Muscle layer of duodenum (tissue), 2 donors: ENCODE measurements around the gene PPM1H.
"Not testable (repeated sequence)": the region's sequence is repeated elsewhere in the genome, so short reads cannot be mapped to it uniquely, and the experiment has no call there.

Experiments used
- H3K27ac ChIP-seq: one replicate; pipeline ENCODE4 v1.7.0; 2013; ENCODE audit warnings: mild to moderate bottlenecking, low read length
- H3K27me3 ChIP-seq: one replicate; pipeline ENCODE4 v1.7.0; 2013; ENCODE audit warnings: low read depth, mild to moderate bottlenecking, control low read depth, low read length
- H3K36me3 ChIP-seq, 2 donors: one replicate each; pipeline ENCODE4 v1.7.0; 2013; ENCODE audit warnings: low read length in 2 of 2, control low read depth in 1 of 2, mild to moderate bottlenecking in 1 of 2; ENCODE audit not compliant: insufficient read depth in 2 of 2, control insufficient read depth in 1 of 2
- H3K4me1 ChIP-seq, 2 donors: one replicate each; pipeline ENCODE4 v1.7.0; 2013; ENCODE audit warnings: low read length in 2 of 2, mild to moderate bottlenecking in 2 of 2, control low read depth in 1 of 2, moderate library complexity in 1 of 2; ENCODE audit not compliant: insufficient read depth in 2 of 2, control insufficient read depth in 1 of 2
- H3K4me3 ChIP-seq, 2 donors: one replicate each; pipeline ENCODE4 v1.7.0; 2013; ENCODE audit warnings: low read length in 2 of 2, low read depth in 1 of 2, mild to moderate bottlenecking in 1 of 2
- H3K9me3 ChIP-seq, 2 donors: one replicate each; pipeline ENCODE4 v1.7.0; 2013; ENCODE audit warnings: low read length in 2 of 2, control low read depth in 1 of 2, mild to moderate bottlenecking in 1 of 2; ENCODE audit not compliant: control insufficient read depth in 1 of 2
- donor health status: healthy.

PPM1H gene

DNA sequence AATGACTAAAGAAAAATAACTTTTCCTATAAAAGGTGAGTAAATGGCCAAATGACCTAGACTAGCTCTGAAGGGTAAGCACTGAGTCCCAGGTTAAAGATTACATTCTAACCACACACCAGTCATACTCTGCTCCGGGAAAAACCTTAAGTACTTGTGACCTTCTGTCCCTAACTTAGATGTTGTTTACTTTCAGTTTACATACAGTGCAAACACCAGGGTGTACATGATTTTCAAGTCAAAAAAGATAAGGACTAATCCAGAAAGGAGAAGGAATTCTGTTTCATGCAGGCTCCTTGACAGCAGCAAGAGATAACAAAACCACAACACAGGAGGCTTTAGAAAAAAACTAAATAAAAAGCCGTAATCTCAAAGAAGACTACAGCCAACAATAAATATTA lies 174.2 kb downstream of the PPM1H start:
- Histone ChIP-seq H3K4me3 (no peak overlapping the region), H3K27me3 (no peaks in the 10 kb centered on the region), H3K36me3 (no peaks in the 10 kb centered on the region), H3K9me3 (no peaks in the 10 kb centered on the region), H3K4me1 (peaks cover 0 to 5% of the 10 kb centered on the region in 2 donors), H3K27ac (no peak overlapping the region)

DNA sequence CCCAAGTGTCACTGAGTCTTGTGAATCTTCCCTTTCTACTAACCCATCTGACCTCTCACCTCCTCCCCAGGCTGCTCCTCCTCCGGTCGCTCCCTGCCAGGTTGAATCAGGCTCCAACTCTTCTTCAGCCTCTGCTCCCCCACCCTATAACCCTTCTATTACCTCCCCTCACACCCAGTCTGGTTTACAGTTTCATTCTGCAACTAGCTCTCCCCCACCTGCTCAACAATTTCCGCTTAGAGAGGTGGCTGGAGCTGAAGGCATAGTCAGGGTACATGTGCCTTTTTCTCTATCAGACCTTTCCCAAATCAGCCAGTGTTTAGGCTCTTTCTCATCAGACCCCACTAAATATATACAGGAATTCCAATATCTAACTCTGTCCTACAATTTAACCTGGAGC lies 174.6 kb downstream of the PPM1H start:
- not testable (repeated sequence) for H3K9me3 ChIP-seq, H3K4me1 ChIP-seq, H3K27me3 ChIP-seq, H3K27ac ChIP-seq, H3K4me3 ChIP-seq, H3K36me3 ChIP-seq

DNA sequence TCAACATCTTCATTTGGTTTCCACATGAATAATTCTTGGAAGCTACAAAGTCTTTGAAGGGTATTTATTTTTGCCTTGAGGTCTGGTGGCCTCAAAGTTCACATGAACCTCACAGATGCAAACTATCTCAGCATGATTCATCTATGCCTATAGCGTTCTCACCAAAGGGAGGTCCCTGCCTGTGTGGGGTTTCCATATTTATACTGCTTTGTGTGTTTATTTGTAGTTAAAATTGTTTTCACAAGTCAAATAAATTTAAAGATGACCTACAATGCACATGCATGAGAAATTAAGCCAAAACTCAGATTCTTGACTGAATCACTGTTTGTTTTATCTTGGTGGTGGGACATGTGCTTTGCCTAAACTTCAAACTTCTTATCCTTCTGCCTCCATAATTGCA lies 176.7 kb downstream of the PPM1H start:
- H3K27me3 ChIP-seq, result no peaks in the 10 kb centered on the region

DNA sequence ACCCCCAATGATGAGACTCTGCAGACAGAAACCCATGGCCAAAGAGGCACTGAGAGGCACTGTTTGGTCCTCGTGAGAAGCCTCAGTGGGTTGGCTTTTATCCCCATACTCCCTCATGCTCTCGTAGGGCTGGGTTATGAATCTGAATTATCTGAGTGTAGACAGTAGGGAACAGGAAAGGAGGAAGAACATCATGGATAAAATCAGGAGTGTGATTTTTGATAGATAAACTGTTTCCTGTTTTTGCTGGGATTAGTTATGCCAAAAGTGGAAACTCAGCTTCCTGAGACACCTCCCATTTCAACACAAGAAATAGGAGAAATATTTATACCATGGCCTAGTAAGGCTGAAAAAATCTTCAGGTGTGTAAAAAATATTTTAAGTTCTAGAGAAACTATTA lies 177.9 kb downstream of the PPM1H start:
- Histone ChIP-seq H3K4me3 (no peak overlapping the region), H3K27ac (no peak overlapping the region), H3K4me1 (no peaks in the 10 kb centered on the region), H3K9me3 (no peaks in the 10 kb centered on the region), H3K36me3 (no peaks in the 10 kb centered on the region), H3K27me3 (no peaks in the 10 kb centered on the region)

More for the DNA sequence above, 176.7 kb downstream of the PPM1H start:
- H3K4me1 ChIP-seq, result no peaks in the 10 kb centered on the region
- H3K9me3 ChIP-seq, result no peaks in the 10 kb centered on the region
- no peak overlapping the region for H3K27ac ChIP-seq
- no peak overlapping the region for H3K4me3 ChIP-seq
- H3K36me3 ChIP-seq, result no peaks in the 10 kb centered on the region

DNA sequence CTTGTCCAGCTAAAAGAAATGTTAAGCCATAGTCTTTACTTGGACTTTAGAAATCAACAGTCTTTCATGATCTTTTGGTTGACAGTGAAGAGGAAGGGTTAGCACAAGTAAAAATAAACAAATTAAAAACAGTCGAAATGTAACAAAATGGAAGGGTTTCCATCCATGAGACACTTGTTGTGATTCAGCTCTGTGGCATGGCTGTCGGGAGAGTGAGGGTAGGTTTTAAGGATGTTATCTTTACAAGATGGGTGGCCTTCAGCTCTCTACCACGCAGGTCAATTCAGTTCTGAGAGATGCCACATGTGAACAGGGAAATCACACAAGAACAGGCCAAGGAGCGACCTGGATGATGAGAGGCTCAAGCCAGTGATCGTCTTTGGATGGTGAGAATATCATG lies 180.2 kb downstream of the PPM1H start:
- Histone ChIP-seq H3K36me3 (no peaks in the 10 kb centered on the region), H3K9me3 (no peaks in the 10 kb centered on the region), H3K27ac (no peak overlapping the region), H3K4me3 (no peak overlapping the region), H3K4me1 (no peaks in the 10 kb centered on the region), H3K27me3 (no peaks in the 10 kb centered on the region)

DNA sequence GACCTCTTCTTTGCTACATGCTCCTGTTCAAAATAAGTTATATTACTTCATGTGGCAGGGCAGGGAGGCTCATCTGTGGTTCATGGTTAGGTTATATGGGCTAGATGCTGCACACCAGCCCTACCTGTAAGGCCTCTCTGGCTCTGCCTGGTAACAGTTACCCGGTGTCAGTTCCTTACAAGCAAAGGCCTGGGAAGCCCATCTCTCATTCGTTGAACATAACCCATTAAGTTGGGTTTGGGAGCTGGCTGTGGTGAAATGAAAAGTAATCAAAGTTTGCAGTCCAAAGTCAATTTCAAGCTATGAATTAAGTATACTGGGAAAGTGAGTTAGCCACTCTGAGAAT lies 183.2 kb downstream of the PPM1H start:
- Histone ChIP-seq H3K4me1 (no peaks in the 10 kb centered on the region), H3K27ac (no peak overlapping the region), H3K4me3 (no peak overlapping the region), H3K27me3 (no peaks in the 10 kb centered on the region), H3K9me3 (no peaks in the 10 kb centered on the region), H3K36me3 (no peaks in the 10 kb centered on the region)

DNA sequence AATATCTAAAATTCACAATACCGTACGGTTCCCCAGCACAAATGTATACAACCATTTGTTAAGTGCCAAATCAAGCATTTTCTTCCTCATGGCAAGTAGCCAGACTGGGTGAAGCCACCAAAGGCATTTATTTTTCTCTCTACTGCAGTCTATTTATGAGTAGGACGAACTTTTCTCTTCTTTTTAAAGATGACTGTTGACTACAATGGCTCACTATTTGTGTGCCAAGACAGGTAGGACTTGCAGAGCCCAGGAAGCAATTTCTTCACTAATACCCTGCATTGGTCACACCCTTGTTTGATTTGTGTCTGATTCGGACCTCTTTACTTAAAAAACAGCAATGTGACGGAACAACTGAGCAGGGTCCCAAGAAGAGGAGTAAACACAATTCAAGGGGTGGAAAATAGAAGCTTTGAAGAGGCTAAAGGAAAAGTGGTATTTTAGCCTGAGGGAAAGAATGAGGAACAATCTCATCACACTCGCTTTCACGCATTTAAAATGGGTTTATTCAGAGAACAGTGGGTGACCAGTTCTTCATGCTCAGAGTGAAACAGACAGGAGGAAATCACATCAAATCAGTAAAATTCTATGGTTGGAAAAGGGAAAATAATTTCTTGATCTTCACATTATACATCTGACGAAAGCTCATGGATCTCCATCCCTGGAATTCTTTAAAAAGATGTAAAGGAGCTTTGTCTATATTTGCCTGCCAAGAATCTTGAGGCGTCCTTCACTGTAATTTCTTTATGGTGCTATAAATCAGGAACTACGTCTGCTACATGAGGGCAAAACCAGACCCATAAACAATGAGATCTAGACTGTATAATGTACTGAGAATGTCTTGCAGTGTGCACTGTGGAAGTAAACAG lies 183.8 kb downstream of the PPM1H start:
- H3K27ac ChIP-seq, result no peak overlapping the region
- H3K4me1 ChIP-seq, result no peaks in the 10 kb centered on the region
- no peak overlapping the region for H3K4me3 ChIP-seq
- no peaks in the 10 kb centered on the region for H3K27me3 ChIP-seq
- no peaks in the 10 kb centered on the region for H3K9me3 ChIP-seq
- H3K36me3 ChIP-seq, result no peaks in the 10 kb centered on the region

DNA sequence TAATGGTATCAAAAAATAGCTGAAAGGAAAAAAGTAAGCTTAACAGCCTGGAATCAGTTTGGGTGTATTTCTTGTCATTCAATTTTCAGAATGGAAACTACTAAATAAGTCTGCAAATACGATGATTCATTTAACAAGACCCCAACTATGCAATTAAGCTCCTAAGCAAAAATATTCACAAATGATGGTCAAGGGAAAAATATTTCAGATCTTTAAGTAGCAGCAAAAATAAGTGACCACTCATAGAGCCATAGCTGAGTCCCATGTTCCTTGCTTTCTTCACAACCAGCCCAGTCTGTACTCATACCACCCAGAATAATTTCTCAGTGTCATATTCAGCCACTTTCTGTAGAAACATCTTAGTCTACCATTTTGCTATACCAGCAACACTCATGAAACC lies 185.4 kb downstream of the PPM1H start:
- H3K4me3 ChIP-seq, result no peak overlapping the region
- H3K27ac ChIP-seq, result no peak overlapping the region
- no peaks in the 10 kb centered on the region for H3K27me3 ChIP-seq
- H3K9me3 ChIP-seq, result no peaks in the 10 kb centered on the region
- no peaks in the 10 kb centered on the region for H3K4me1 ChIP-seq
- no peaks in the 10 kb centered on the region for H3K36me3 ChIP-seq

DNA sequence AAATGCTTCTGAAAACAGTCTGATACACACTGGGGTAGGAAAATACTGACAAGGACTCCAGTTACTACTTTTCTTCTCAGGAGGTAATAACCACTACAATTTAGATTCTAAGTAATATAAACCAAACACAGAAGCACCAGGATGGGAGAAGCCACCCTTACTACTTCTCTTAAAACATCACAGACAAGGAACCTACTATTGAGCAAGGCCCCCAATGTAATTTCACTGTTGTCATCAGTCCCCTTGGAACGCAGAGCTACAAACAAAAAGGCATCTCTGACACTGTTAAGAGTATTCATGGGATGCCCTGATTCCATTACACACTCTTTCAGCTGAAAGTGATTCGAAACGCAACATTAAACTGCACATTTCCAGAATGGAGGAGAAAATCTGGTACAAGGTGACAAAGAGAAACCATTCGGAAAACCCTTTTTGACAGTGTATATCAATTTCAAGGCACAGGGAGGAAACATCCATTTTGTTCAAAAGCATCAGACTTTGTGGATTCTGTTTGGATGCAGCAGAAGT lies 185.9 kb downstream of the PPM1H start:
- no peaks in the 10 kb centered on the region for H3K27me3 ChIP-seq
- H3K27ac ChIP-seq, result no peak overlapping the region
- no peaks in the 10 kb centered on the region for H3K36me3 ChIP-seq
- no peak overlapping the region for H3K4me3 ChIP-seq
- no peaks in the 10 kb centered on the region for H3K4me1 ChIP-seq
- H3K9me3 ChIP-seq, result no peaks in the 10 kb centered on the region

DNA sequence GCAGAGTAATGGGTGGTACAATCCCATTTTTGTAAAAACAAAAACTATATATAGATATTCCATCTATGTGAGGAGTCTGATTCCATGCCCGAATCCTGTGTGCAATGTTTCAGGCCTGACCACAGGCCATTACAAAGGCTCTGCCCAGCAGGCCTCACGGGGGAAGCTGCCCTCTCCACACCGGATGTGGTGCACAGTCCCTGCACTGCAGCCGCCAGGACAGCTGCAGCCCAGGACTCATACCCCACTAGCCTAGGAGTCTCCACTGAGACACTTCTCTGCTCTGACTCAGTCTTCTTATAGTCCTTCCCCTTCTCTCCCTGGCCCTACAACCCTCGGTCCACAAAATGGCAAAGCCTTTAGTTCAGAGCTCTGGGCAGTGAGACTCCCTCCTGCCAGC lies 190.4 kb downstream of the PPM1H start:
- no peak overlapping the region for H3K4me3 ChIP-seq
- H3K27ac ChIP-seq, result no peak overlapping the region
- H3K4me1 ChIP-seq, result no peaks in the 10 kb centered on the region
- no peaks in the 10 kb centered on the region for H3K27me3 ChIP-seq
- no peaks in the 10 kb centered on the region for H3K9me3 ChIP-seq
- no peaks in the 10 kb centered on the region for H3K36me3 ChIP-seq

DNA sequence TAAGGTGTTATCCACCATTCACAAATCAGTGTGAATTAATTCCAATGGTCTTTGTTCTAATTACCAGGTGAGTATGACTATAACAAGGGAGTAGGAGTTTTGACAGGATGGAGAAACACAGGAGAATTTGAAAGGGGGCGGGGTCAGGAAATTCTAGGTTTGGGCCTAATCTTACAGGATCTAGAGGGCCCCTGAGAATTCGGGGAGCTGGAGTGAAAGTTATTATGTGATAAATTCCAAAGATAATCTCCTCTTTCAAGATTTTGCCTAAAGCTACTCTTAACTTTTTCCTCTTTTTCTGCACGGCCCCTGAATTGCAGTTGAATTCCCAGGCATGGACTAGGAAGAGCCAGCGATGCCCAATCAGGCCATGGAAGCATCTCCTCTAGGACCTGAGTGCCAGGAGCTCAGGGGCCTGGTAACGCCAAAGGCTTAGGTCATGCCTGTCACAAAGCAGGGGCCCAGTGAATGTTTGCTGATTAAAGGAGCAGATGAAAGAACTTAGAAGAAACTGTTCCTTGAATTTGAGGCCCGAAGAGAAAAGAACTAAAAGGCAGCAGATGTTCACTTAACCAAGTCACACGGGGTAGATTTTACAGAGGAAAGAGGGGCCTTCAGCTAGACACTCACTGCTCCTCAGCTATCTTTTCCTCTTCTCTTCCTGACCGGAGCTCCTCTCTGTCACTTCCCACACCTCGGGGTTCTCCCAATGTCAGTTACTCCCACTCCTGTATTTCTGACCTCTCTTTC lies 195.5 kb downstream of the PPM1H start:
- no peak overlapping the region for H3K27ac ChIP-seq
- no peaks in the 10 kb centered on the region for H3K9me3 ChIP-seq
- no peaks in the 10 kb centered on the region for H3K4me1 ChIP-seq
- no peak overlapping the region for H3K4me3 ChIP-seq
- no peaks in the 10 kb centered on the region for H3K36me3 ChIP-seq
- no peaks in the 10 kb centered on the region for H3K27me3 ChIP-seq
